ENCODE results near the gene CBX4.

CBX4 gene

GRCh38 chr17:79839356-79840268 lies at the start of gene CBX4:
Gene CBX4 (minus strand): TSS chr17:79839440. CDS start chr17:79839251, 189 bp downstream.
- DNase-seq (ENCODE audit: low read depth in 2 of 2): peak; percentile 86 to 90

DNA sequence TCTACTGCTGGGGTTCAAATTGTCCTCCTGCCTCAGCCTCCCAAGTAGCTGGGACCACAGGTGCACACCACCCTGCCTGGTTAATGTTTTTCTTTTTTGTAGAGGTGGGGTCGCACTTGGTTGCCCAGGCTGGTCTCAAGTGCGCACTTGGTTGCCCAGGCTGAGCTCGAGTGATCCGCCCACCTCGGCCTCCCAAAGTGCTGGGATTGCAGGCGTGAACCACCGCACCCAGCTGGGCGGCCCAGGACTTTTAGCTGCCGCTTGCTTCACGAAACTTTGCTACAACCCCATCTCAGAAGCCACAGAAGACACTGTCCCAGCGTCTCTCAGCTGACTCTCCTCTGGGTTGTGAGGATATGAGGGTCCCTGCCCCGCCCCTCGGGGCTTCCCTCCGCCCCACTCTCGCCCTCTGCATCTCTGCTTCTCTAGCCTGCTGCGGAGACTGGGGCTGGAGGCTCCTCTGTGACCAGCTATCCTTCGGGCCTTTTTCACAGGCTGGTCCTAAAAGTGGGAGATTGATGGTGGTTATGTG lies 48.8 kb upstream of the CBX4 start:
- no peak for DNase-seq (ENCODE audit: low read depth in 2 of 2)

GRCh38 chr17:79887451-79887991 lies 48.3 kb upstream of the CBX4 start:
- no peak for DNase-seq (ENCODE audit: low read depth in 2 of 2)

- no peak for DNase-seq (ENCODE audit: low read depth in 2 of 2)
These were observed 44.0 kb upstream of the CBX4 start for GRCh38 chr17:79883202-79883601.

- no peak for DNase-seq (ENCODE audit: low read depth in 2 of 2)
These were observed 39.2 kb upstream of the CBX4 start for GRCh38 chr17:79878329-79878947.

DNA sequence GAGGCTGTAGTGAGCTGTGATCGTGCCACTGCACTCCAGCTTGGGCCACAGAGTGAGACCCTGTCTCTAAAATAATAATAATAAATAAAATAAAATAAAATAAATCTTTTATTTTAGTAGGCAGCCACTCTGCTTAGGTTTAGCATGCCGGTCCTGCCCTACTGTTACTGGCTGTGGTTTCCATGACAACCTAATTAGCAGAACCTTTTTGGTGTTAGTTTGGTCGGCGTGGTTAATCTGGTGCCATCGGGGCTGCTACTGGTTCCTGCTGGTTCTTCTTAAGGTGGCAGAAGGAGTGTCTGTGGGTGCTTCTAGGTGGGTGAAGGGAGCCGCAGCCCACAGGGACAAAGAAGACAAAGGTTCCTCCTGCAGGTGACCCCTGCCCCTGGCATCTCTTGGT lies 37.8 kb upstream of the CBX4 start:
- no peak for DNase-seq (ENCODE audit: low read depth in 2 of 2)

DNA sequence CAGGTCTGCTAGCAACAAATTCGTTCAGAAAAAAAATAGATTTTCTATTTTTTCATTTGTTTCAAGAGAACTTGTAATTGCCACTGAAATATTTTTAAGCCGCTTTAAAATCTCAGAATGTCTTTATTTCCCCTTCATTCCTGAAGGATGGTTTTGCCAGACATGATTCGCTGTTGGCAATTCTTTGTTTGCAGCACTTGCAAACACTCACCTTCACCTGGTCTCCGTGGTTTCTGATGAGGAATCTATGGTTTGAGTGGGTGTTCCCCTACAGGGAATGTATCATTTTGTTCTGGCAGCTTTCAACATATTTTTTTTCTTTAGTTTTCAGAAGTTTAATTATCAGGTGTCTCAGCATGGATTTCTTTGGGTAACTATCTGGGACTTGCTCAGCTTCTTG lies 36.3 kb upstream of the CBX4 start:
- DNase-seq (ENCODE audit: low read depth in 2 of 2): no peak

- DNase-seq (ENCODE audit: low read depth in 2 of 2): no peak
These were observed 35.2 kb upstream of the CBX4 start for GRCh38 chr17:79874329-79874981.

GRCh38 chr17:79873583-79873982 lies 34.3 kb upstream of the CBX4 start:
- no peak for DNase-seq (ENCODE audit: low read depth in 2 of 2)

DNA sequence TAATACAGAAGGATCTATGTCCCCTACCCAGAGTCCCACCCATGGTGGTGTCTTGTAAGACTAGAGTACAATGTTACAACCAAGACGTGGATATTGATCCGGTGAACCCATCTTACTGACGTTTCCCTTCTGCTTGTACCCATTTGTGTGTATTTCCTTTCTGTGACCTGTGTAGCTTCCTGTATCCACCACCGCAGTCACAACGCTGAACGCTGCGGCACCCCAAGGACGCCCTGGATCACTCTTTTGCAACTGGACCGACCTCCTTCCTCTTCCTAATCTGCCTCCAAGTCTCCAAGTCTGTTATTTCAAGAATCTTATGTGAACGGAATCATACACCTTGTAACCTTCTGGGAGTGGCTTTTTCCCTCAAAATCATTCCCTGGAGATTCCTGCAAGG lies 33.5 kb upstream of the CBX4 start:
- DNase-seq (ENCODE audit: low read depth in 2 of 2): no peak

- DNase-seq (ENCODE audit: low read depth in 2 of 2): no peak
These were observed 31.9 kb upstream of the CBX4 start for GRCh38 chr17:79871131-79871530.

- DNase-seq (ENCODE audit: low read depth in 2 of 2): no peak
These were observed 31.3 kb upstream of the CBX4 start for GRCh38 chr17:79870540-79870939.

- DNase-seq (ENCODE audit: low read depth in 2 of 2): no peak
These were observed 27.7 kb upstream of the CBX4 start for GRCh38 chr17:79866791-79867518.

DNA sequence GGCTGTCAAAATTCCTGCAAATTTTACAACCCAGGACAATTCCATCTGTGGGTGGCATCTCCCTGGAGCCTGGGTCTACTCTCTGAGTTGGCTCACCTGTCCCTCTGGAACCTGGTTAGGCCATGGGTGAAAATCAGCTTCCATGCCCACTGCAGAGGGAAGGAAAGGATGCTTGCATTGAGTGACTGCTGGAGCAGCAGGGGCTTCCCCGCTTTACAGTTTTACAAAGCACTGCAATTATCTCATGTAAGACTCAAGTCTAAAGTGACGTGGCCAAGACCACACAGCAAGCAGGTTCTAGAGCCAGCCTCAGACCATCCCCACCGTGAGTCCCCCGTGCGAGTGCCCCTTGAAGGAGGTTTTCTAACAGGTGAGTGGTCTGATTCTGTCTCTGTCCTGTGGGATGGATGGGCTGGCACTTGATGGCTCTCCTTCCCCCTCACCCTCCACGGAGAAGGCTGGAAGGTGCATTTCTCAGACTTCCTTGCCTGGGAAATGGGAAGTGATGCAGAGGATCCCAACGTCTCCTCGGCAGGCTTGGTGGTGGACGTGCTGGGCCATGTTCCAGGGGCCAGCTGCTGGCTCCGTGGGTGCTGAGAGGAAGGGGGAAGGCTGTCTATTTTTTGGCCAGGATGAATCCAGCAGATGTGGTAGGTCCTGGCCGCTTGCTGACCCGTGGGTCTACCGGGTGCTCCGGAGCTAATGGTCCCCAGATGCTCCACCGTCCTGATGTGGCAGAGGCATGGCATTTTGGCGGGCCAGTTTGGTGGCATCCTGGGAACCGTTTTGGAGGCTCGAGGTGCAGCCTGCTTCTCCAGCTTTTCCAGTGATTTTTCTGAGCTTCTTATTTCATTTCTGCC lies 26.3 kb upstream of the CBX4 start:
- no peak for DNase-seq (ENCODE audit: low read depth in 2 of 2)

DNA sequence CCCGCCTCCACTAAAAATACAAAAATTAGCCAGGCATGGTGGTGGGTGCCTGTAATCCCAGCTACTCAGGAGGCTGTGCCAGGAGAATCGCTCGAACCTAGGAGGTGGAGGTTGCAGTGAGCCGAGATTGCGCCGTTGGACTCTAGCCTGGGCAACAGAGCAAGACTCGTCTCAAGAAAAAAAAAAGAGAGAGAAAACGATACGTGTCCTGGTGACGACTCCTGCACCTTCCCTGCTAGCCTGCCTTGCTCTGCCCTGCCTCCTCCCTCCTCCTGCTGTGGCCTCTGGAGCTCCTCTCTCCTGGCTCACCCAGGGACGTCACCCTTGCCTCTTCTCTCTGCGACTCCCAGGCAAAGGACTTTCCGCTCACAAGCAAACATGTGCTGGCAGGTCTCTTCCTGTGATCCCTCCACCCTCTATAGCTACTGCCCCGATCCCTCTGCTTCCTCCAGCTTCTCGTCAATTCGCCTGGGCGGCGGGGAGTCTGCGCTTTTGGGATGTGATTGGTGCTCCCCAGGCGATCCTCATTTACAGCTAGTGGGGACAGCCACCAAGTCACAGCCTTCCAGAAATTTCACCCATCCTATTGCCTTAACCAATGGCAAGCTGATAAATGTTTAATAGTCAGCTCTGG lies 25.5 kb upstream of the CBX4 start:
- DNase-seq (ENCODE audit: low read depth in 2 of 2): no peak

DNA sequence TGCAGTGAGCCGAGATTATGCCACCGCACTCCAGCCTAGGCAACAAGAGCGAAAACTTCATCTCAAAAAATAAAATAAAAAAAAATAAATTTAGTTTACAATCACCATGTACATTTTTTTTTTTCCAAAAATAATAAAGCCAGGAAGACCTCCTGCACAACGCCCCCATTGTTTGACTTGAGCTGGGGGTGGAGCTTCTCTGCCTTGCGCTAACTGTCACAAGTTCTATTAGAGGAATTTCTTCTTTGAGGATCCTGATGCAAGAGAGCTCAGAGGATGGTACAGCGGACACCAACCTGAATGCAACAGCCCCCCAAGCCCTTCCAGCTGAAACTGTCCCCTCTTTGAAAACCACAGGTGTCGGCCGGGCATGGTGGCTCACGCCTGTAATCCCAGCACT lies 24.9 kb upstream of the CBX4 start:
- DNase-seq (ENCODE audit: low read depth in 2 of 2): no peak

DNA sequence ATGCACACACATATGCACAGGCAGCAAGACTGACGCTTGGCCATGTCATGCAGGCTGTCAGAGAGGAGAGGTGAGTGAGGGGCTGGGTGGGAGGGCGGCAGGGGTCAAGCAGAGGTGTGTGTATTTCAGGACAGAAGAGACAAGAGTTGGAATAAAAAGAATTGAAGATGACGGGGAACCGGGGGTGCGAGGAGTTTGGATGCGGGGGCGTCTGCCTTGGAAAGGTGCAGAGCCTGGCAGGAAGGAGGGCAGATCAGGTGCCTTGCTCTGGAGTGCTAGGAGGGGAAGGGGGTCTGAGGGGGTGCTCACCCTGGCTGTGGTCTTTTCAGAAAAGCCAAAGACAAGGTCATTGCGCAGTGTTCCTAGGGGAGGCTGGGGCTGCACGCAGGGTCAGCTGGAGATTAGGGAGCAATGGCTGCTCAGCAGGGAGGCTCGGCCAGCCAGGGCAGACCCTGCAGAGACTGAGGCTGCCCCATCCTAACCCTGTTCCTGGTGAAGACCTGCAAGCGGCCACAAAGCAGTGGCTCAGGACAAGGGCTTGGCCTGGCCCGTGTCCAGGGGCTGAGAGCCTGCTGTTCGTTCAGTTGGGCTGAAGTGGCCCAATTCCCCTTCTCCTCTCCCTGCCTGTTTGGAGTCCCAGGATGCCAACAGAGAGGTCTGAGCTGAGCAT lies 23.7 kb upstream of the CBX4 start:
- no peak for DNase-seq (ENCODE audit: low read depth in 2 of 2)

GRCh38 chr17:79862238-79862637 lies 23.0 kb upstream of the CBX4 start:
- DNase-seq (ENCODE audit: low read depth in 2 of 2): no peak

- DNase-seq (ENCODE audit: low read depth in 2 of 2): no peak
These were observed 22.4 kb upstream of the CBX4 start for GRCh38 chr17:79861413-79862216.

All from stimulated activated CD4-positive, alpha-beta T cell treated with anti-CD3 and anti-CD28 coated beads, Interleukin-4, amount 100 ng/mL, for 48 hours (primary cell).